M059J (cell line): ENCODE data around the gene ZNF649. TPM values are rescaled to one million over a fixed set of nuclear protein-coding genes. Genes with fewer than 3 reads are reported as not detected.
"Not testable (repeated sequence)": the region's sequence is repeated elsewhere in the genome, so short reads cannot be mapped to it uniquely, and the experiment has no call there.

ENCODE experiments used
- DNase-seq: peaks from one replicate; pipeline ENCODE4 v3.0.0-alpha.2; 2012; ENCODE audit warnings: low read depth
- total RNA-seq: library from RNA; depleted of rRNA; stranded (reverse); fragments of >200 nt; shearing (Covaris generic); gene quantifications from 2 replicates; pipeline ENCODE4 v1.2.3, GENCODE V29; 2014; rRNA removed

ZNF649 gene
- 5.0 and 5.2 TPM in 2 replicates for total RNA-seq

DNA sequence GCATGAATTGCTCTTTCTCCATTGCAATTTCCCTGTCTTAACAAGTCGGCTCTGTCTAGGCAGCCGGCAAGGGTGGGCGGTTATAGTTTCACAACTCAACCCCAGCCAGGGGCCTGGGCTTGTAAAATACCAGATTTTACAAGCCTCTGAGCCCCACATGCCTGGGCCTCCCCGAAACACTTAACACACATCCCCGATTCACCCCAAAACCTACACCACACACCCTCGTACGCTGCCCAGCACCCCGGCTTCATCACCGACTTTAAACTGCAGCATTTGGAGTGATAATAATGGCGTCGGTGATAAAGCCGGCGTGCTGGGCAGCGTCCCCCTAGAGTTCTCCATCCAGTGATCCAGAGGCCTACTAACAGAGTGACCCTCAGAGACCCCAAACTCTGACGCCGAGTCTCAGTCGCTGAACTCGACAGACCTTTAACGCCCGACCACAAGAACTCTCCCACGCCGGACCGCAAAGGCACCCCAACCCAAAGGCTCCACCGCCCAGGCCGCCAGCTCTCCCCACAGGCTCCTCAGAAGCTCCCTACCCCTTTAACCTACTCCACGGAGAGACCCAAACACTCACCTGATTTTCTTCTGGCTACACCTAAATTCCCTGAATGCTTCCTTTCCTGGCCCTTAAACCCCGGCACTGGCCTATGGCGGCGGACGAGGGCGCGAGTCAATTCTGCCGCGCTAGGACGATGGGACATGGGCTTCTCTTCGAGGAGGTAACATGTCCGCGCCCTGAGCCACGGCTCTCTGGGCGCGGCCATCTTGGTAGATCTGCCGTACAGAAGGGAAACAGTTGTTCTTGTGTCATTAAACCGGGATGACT is at the start of gene ZNF649:
TSS of gene ZNF649 (minus strand) at position 687 of the 835 bp plus-strand sequence. CDS start 4,910 bp downstream, outside the sequence.
- DNase-seq = peak; percentile 83

DNA sequence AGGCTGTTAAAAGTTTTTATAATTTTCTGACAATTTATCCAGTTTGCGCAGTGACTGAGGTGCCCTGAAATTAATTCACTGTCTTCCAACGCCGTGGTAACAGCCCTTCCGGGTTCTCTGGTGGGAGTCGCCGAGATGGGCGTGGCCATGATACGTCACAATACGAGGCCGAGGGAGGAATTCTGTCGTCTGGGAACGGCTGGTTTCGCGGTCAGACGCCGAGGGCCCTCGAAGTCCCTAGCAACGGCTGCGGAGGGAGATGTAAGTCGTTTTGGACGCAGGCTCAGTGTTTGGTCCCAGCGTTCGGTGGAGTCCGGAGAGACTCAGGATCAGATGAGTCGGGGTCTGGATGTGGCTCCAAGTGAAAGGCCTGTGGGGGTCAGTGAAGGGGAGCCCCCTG is 44.2 kb upstream of the ZNF649 start:
- no peak for DNase-seq

DNA sequence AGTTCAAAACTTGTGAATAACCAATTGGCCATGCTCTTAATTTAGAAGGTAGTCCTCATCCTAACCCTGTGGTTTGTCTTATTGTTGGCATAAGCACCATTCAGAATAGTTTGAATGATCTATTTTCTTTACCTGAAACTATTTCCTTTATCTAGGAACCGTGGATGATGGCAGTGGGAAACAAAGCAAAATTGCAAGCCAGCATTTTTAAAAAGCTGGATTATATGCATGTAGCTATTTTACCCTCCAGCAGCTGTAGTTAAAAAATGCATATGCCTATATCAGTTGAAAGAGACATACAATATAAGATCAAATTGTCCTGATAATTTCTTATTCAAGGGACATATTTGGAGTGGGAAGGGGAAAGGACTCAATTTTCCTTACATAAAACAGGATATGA is 41.8 kb upstream of the ZNF649 start:
- DNase-seq = no peak

DNA sequence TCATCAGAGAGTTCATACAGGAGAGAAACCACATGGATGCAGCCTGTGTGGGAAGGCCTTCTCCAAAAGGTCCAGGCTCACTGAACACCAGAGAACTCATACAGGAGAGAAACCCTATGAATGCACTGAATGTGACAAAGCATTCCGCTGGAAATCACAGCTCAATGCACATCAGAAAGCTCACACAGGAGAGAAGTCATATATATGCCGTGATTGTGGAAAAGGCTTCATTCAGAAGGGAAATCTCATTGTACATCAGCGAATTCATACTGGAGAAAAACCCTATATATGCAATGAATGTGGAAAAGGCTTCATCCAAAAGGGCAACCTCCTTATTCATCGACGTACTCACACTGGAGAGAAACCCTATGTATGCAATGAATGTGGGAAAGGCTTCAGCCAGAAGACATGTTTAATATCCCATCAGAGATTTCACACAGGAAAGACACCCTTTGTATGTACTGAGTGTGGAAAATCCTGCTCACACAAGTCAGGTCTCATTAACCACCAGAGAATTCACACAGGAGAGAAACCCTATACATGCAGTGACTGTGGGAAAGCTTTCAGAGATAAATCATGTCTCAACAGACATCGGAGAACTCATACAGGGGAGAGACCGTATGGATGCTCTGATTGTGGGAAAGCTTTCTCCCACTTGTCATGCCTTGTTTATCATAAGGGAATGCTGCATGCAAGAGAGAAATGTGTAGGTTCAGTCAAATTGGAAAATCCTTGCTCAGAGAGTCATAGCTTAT is 40.2 kb upstream of the ZNF649 start:
- DNase-seq = no peak

DNA sequence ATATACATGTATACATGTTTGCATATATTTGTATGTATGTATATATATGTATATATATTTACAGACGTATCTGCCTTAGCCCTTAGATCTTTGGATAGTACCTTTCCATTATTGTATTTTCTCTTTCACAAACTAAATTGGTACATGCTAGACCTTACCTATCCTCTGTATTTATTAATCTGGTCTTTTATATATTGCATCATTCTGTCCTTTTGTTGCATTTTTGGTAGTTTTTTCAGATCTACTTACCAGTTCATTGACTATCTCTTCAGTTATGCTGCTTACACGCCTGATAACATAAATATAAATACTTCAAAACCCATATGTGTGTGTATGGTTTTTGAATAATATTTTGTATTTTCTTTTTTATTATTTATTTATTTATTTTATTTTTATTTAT is 34.1 kb upstream of the ZNF649 start:
- no peak for DNase-seq

DNA sequence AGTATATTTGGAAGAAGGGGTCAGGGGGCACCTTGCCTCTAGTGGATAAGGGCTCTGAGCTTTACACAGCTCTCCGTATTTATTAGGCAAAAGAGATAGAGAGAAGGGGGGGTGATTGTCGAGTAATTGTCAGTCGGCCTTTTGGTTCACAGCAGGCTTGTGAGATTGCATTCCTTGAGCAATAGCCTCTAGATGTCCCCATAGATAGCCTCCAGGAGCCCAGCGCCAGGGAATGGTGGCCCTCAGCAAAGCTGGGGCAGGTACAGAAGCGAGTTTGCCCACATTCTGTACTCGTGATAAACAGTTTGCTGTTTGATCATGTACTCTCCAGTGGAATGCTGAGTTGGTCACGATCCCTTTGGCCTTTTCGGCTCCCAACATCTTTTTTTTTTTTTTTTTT is 27.1 kb upstream of the ZNF649 start:
- DNase-seq = no peak

DNA sequence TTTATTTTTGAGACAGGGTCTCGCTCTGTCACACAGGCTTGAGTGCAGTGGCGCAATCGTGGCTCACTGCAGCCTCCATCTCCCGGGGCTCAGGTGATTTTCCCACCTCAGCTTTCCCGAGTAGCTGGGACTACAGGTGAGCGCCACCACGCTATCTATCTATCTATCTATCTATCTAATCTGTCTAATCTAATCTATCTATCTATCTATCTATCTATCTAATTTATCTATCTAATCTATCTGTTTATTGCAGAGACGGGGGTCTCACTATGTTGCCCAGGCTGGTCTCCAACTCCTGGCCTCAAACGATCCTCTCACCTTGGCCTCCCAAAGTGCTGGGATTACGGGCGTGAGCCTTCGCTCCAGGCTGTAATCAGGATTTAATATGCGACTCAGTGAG is 23.0 kb upstream of the ZNF649 start:
- DNase-seq = no peak

DNA sequence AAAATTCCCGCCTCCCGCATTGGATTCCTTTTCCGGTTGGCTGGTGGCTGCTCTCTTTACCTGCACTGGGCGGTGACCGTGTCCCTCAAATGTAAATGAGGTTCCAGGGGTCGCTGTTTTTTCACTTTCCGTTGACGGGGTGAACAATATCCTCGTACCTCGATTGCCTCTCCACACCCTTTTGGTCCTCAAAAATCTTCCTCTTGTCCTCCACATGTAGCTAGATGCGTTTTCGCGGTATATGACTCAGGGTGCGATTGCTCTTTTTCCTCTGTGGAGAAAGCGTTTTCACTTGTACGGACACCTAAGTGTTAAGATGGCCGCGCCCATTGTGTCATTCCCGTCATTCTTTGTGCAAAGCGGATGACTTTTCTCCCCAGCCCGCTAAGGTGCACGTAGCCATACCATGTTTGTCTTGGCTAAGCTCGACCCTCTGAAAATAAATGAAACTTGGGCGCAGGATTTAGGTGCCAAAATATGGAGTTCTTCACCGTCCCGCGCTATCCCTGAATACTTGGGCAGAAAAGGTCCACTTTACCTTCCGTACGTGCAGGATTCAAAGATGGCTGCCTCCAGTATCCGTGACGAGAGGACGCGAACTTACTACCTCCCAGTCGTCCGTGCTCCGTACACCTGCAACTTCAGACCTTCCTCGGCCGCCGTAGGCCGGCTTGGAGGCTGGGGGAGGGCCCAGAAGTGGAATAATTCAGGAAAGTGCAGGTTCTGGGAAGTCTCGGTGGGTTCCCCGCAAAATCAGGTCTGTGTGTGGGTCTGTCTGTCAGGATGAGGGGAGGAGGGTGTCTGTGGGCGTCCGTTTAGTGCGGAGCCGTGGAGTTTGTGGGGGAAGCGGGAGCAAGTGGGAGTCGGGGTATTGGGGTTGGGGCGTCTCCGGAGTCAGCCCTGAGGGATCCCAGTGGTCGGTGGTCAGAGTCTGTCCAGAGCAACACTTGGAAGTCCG is 22.2 kb upstream of the ZNF649 start, which contains the start of gene ZNF613:
TSS of gene ZNF613 (plus strand) at position 689 of the 958 bp plus-strand sequence. CDS start 8,749 bp downstream, outside the sequence.
- DNase-seq = peak; percentile 90

DNA sequence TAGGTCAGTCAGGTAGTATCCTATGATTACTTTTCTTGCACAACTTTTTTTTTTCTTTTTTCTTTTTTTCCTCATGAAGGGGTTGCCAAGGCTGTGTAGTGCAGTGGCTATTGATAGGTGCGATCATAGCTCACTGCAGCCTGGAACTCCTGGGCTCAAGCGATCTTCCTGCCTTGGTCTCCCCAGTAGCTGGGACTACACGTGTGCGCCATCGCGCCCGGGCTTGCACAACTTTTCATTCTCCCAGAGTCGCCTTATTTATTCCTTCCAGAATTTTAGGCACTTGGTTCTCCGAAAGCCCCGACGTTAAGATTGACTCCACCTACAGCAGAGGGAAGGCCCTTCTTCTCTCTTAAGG is 21.6 kb upstream of the ZNF649 start:
- no peak for DNase-seq

DNA sequence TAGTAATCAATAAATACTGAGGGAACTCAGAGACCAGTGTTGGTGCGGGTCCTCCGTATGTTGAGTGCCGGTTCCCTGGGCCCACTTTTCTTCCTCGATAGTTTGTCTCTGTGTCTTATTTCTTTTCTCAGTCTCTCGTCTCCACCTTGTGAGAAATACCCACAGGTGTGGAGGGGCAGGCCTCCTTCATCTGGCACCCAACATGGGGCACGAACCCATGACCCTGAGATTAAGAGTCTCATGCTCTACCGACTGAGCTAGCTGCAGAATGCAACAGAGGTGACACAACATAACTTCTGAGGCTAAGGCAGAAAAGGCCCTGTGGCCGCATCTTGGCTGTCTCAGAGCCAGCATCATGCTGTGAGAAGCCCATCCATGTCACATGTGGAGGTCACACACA is 17.1 kb upstream of the ZNF649 start:
- DNase-seq = no peak

DNA sequence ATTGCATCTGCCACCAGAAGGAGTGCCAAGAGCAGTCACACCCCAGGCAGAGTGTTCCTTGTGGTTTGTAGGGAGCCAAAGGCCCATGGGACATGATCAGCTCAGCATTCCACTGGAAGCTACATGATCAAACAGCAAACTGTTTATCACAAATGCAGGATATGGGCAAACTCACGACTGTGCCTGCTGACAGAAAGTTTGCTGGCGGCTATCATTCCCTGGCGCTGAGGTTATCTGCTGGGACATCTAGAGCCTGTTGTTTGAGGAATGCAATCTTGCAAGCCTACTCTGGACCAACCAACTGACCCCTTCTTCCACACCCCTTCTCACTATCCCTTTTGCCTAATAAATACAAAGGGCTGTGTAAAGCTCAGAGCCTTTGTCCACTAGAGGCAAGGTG is 14.8 kb upstream of the ZNF649 start:
- no peak for DNase-seq

DNA sequence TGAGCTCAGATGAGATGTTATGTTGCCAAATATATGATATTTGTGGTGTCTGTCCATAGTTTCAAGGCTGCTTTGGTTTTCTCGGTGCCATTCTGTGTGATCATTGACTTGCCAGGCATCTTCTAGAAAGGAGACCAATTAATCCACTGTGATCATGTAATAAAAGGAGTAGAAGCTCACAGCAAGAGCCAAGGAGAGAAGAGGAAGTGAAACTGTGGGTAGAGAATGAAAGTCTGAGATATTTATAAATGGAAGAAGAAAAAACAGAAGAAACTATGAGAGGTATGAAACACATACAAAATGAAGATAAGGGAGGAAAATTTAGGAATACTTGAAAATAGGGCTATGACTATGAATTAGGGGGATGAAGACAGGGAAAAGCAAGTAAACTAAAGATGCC is 11.3 kb upstream of the ZNF649 start:
- DNase-seq = no peak

DNA sequence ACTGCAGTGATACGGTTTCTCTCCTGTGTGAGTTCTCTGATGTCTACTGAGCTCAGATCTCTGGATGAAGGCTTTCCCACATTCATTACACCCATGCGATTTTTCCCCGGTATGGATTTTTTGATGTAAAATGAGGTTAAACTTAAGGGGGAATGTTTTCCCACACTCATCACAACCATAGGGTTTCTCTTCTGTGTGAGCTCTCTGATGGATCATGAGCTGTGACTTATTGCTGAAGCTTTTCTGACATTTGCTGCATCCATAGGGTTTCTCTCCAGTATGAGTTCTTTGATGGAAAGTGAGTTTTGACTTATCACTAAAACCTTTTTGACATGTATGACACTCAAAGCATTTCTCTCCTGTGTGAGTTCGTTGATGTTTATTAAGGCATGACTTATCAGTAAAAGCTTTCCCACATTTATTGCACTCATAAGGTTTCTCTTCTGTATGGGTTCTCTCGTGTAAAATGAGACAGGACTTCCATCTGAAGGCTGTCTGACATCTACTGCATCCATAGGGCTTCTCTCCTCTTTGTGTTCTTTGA is 10.6 kb upstream of the ZNF649 start:
- DNase-seq = no peak

DNA sequence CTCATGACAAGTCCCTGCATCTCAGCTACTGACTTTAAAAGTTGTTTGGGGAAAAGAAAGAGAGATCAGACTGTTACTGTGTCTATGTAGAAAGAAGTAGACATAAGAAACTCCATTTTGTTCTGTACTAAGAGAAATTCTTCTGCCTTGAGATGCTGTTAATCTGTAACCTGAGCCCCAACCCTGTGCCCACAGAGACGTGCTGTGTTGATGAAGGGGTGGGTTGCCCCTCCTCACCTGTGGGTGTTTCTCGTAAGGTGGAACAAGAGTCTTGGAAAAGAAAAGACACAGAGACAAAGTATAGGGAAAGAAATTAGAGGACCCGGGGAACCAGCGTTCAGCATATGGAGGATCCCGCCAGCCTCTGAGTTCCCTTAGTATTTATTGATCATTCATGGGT is 3.2 kb upstream of the ZNF649 start:
- not testable (repeated sequence) for DNase-seq

DNA sequence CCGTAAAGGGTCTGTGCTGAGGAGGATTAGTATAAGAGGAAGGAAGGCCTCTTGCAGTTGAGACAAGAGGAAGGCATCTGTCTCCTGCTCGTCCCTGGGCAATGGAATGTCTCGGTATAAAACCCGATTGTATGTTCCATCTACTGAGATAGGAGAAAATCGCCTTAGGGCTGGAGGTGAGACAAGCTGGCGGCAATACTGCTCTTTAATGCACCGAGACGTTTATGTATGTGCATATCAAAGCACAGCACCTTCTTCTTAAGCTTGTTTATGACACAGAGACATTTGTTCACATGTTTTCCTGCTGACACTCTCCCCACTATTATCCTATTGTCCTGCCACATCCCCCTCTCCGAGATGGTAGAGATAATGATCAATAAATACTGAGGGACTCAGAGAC is 1.3 kb upstream of the ZNF649 start:
- DNase-seq = not testable (repeated sequence)

DNA sequence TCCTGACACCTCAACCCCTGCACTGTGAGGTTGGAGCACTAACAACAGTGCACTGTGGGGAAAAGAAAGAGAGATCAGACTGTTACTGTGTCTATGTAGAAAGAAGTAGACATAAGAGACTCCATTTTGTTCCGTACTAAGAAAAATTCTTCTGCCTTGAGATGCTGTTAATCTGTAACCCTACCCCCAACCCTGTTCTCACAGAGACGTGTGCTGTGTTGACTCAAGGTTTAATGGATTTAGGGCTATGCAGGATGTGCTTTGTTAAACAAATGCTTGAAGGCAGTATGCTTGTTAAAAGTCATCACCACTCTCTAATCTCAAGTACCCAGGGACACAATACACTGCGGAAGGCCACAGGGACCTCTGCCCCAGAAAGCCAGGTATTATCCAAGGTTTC is 822 bp upstream of the ZNF649 start:
- DNase-seq = not testable (repeated sequence)

DNA sequence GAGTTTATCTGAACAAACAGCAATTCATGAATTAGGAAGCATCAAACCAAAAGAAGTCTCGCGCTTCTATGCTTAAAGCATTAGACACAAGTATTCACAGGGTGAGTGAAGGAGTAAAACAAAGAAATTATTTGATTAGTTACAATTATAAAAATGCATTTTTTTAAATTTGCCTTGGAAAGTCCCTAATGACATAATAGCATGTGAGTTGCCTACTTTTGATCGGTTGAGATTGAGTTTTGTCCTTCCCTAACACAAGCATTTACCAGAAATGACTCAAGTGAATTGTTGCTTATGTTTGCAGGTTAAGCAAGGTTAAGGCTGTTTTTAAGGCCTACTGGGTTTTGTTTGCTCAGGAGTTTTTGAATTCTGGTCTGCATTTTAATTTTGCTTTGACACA is 389 bp upstream of the ZNF649 start:
- no peak for DNase-seq

DNA sequence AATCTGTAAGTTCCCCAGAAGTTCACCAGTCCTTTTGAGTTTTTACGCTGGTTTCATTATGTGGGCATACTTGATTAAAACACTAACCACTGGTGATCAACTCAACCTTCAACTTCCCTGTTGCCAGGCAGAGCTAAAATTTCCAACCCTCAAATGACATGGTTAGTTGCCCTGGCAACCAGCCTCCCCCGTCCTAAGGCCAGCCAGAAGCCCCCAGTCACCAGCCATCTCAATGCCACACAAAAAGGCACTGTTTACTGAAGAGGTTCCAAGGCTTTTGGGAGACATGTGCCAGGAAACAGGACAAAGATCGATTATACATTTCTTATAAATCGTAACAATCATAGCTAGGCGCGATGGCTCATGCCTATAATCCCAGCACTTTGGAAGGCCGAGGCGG is 1.6 kb downstream of the ZNF649 start:
- DNase-seq = no peak

DNA sequence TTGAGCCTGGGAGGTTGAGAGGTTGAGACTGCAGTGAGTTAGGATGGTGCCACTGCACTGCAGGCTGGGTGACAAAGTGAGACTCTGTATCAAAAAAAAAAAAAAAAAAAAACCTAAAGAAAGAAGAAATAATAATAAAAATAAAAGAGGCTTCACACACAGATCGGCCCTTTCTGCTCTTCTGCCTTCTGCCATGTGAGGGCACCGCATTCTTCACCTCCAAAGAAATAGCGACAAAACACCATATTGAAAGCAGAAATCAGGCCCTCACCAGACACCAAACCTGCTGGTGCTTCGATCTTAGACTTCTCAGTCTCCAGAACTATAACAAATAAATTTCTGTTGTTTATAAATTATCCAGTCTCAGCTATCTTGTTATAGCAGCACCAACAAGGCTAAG is 3.0 kb downstream of the ZNF649 start:
- DNase-seq = no peak

DNA sequence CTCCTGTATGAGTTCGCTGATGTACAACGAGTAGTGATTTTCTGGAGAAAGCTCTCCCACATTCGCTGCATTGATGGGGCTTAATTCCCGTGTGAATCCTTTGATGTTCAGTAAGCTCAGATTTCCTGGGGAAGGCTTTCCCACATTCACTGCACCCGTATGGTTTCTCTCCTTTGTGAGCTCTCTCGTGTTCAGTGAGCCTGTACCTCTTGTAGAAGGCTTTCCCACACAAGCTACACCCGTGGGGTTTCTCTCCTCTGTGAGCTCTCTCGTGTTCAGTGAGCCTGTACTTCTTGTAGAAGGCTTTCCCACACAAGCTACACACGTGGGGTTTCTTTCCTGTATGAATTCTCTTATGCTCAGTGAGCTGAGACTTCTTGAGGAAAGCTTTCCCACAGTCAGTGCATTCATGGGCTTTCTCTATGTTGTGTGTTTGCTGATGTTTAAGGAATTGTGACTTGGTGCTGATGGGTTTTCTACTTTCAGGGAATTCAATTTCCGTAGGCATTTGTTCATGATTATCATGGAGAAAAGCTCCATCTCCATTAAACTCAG is 13.5 kb downstream of the ZNF649 start:
- DNase-seq = peak; percentile 10

DNA sequence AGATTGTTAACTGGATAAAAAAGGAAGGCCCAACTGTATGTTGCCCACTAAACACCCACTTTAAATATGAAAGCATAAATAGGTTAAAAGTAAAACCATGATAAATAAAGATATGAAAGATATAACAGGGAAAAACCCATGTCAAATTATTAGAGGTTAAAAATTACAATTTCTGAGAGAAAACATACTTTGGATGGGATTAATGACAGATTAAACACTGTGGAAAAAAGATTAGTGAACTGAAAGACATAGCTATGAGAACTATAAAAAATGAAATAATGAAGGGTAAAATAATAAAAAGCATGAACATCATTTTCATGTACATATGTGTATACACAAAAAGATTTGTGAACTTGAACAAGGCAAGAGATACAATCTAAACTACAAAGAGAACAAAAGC is 14.9 kb downstream of the ZNF649 start:
- no peak for DNase-seq
